Left lobe of liver (tissue), 2 donors: ENCODE data around the gene ZNF195. TPM values are rescaled to one million over a fixed set of nuclear protein-coding genes. Genes with fewer than 3 reads are reported as not detected.
A peak's percentile ranks its signal among the peaks of the same experiment; 100 is the strongest.
"Not testable (repeated sequence)": the region's sequence is repeated elsewhere in the genome, so short reads cannot be mapped to it uniquely, and the experiment has no call there.

Experiments used
- ATAC-seq: fragments of 200-7000 bp; cut with Tn5 transposase; one replicate; pipeline ENCODE4 v1.9.1; 2020; ENCODE audit warnings: mild to moderate bottlenecking, moderate library complexity
- DNase-seq: peaks from one replicate; pipeline ENCODE4 v3.0.0-alpha.2; 2020; ENCODE audit warnings: low spot score
- total RNA-seq: library from RNA; stranded (reverse); gene quantifications from one replicate; pipeline ENCODE4 v1.2.1, GENCODE V29; 2021
- donor health status: DM: no; HTN: no; CAD: no; lungs with moderate emphysema.
- donor health status: DM: no; HTN: yes; CAD: no.

The ZNF195 gene
- total RNA-seq, 1 donor from 2014 or later = 7.2 TPM

- ATAC-seq = no peak
- DNase-seq = no peak
Observed at GRCh38 chr11:3357994-3358676, 20.8 kb downstream of the ZNF195 start.

- DNase-seq = no peak
- ATAC-seq = no peak
Observed at GRCh38 chr11:3357302-3357701, 21.6 kb downstream of the ZNF195 start.

- ATAC-seq = no peak
- no peak for DNase-seq
Observed at GRCh38 chr11:3356858-3357257, 22.1 kb downstream of the ZNF195 start.

GRCh38 chr11:3353066-3353465, 25.9 kb downstream of the ZNF195 start:
- ATAC-seq (no peak), DNase-seq (no peak)

GRCh38 chr11:3347127-3347526, 31.8 kb downstream of the ZNF195 start:
- ATAC-seq (no peak), DNase-seq (no peak)

- DNase-seq (no peak), ATAC-seq (no peak)
Observed at GRCh38 chr11:3346587-3346986, 32.4 kb downstream of the ZNF195 start.

GRCh38 chr11:3345736-3346135, 33.2 kb downstream of the ZNF195 start:
- no peak for ATAC-seq
- DNase-seq = no peak

GRCh38 chr11:3344327-3345174, 34.4 kb downstream of the ZNF195 start:
- DNase-seq (no peak), ATAC-seq (no peak)

- no peak for DNase-seq
- no peak for ATAC-seq
Observed at GRCh38 chr11:3342709-3343108, 36.2 kb downstream of the ZNF195 start.

GRCh38 chr11:3341298-3341697, 37.6 kb downstream of the ZNF195 start:
- DNase-seq = no peak
- no peak for ATAC-seq

GRCh38 chr11:3340025-3340424, 38.9 kb downstream of the ZNF195 start:
- ATAC-seq (no peak), DNase-seq (no peak)

- no peak for ATAC-seq
Observed at GRCh38 chr11:3339340-3339624, 39.7 kb downstream of the ZNF195 start.

GRCh38 chr11:3338569-3339339, 40.2 kb downstream of the ZNF195 start:
- DNase-seq (no peak), ATAC-seq (no peak)

More at GRCh38 chr11:3339340-3339624, 39.7 kb downstream of the ZNF195 start:
- DNase-seq = no peak

- not testable (repeated sequence) for DNase-seq, ATAC-seq
Observed at GRCh38 chr11:3336420-3336819, 42.5 kb downstream of the ZNF195 start.

GRCh38 chr11:3333157-3333556, 45.8 kb downstream of the ZNF195 start:
- not testable (repeated sequence) for DNase-seq, ATAC-seq

GRCh38 chr11:3331078-3331477, 47.9 kb downstream of the ZNF195 start:
- DNase-seq, ATAC-seq: not testable (repeated sequence)

- DNase-seq, ATAC-seq: not testable (repeated sequence)
Observed at GRCh38 chr11:3330064-3330463, 48.9 kb downstream of the ZNF195 start.

- not testable (repeated sequence) for DNase-seq, ATAC-seq
Observed at GRCh38 chr11:3328503-3328902, 50.4 kb downstream of the ZNF195 start.

- DNase-seq, ATAC-seq: not testable (repeated sequence)
Observed at GRCh38 chr11:3326450-3326849, 52.5 kb downstream of the ZNF195 start.

GRCh38 chr11:3324724-3325123, 54.2 kb downstream of the ZNF195 start:
- not testable (repeated sequence) for DNase-seq
- peak; percentile 76 for ATAC-seq
